Duodenal mucosa (tissue), 2 donors: ENCODE data around the gene MED27.

ENCODE experiments used
- H3K27ac ChIP-seq: one replicate; pipeline ENCODE4 v1.7.0; 2013; ENCODE audit warnings: low read depth, low read length
- H3K27me3 ChIP-seq, 2 donors: one replicate each; pipeline ENCODE4 v1.7.0; 2013; ENCODE audit warnings: low read length in 2 of 2, control low read depth in 1 of 2; ENCODE audit not compliant: insufficient read depth in 2 of 2, control insufficient read depth in 1 of 2
- H3K36me3 ChIP-seq, 2 donors: one replicate each; pipeline ENCODE4 v1.7.0; 2013; ENCODE audit warnings: low read length in 2 of 2, control low read depth in 1 of 2; ENCODE audit not compliant: insufficient read depth in 2 of 2, control insufficient read depth in 1 of 2
- H3K4me1 ChIP-seq, 2 donors: one replicate each; pipeline ENCODE4 v1.7.0; 2013; ENCODE audit warnings: low read length in 2 of 2, control low read depth in 1 of 2; ENCODE audit not compliant: insufficient read depth in 2 of 2, control insufficient read depth in 1 of 2
- H3K4me3 ChIP-seq, 2 donors: one replicate each; pipeline ENCODE4 v1.7.0; 2013; ENCODE audit warnings: low read length in 2 of 2, low read depth in 1 of 2
- H3K9ac ChIP-seq, 2 donors: one replicate each; pipeline ENCODE4 v1.7.0; 2013; ENCODE audit warnings: low read length in 2 of 2, low read depth in 1 of 2
- H3K9me3 ChIP-seq, 2 donors: one replicate each; pipeline ENCODE4 v1.7.0; 2013; ENCODE audit warnings: low read length in 2 of 2, control low read depth in 1 of 2; ENCODE audit not compliant: control insufficient read depth in 1 of 2

Gene MED27

DNA sequence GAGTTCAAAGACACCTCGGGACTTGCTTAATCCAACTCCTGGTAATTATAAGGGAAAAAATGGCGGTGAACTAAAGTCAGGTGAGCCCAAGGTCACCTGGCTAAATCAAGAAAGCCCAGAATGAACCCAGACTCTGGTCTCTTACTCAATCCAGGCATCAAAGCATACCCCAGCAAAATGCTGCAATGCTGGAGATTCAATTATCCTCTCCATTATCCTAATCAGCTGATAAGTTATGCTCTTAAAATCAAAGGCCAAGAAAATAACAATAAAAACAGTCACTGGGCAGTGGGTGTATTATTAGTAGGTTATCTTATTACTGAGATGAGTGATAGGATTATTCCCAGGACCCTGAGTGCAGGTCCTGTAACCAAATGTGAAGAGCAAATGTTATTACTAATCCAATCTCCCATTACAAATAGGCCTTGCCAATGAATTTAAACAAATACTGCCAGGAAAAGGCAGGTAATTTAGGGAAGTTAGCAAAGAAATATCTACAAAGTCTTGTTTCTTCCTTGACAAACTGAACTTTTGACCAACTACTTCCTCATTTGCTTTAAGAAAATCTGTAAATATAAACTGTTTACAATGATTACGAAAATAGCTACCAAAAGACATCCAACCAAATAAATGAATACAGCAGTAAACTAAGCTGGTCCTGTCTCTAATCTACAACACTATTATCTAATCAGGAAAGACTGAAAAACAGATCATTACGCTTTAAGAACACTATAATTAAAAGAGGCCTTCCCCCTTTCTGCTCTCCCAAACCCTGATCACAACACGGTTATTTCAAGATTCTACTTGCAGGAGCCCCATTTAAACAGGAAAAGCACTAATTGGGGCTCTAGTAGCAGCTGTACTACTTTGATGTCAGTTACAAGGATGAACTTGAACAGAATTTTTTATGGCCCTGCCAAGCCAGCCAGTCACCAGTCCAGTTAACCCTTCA is 103.2 kb downstream of the MED27 start:
- no peak overlapping the region for H3K27ac ChIP-seq
- no peaks in the 10 kb centered on the region for H3K36me3 ChIP-seq
- H3K4me3 ChIP-seq = no peak overlapping the region
- H3K9me3 ChIP-seq = no peaks in the 10 kb centered on the region
- H3K9ac ChIP-seq = no peak overlapping the region
- peaks cover 12 to 21% of the 10 kb centered on the region in 2 donors for H3K4me1 ChIP-seq
- no peaks in the 10 kb centered on the region for H3K27me3 ChIP-seq

DNA sequence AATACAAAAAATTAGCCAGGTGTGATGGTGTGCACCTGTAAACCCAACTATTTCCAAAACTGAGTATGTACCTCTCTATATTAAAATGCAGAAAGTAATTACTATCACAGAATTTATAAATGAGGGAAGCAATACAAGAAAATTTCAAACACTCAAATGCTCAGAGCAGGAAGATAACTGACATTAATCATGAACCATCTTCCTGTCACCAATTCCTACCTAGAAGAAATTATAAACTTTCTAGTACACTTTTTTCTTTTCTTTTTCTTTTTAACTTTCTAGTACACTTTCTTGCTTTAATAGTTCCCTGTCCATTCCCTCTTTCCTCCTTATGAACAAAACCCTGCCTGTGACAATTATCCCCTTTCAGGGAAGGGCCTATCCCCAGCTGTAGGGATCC is 106.8 kb downstream of the MED27 start:
- Histone ChIP-seq H3K9me3 (no peaks in the 10 kb centered on the region), H3K9ac (no peak overlapping the region), H3K27ac (no peak overlapping the region), H3K4me3 (no peak overlapping the region), H3K27me3 (no peaks in the 10 kb centered on the region), H3K36me3 (no peaks in the 10 kb centered on the region), H3K4me1 (peaks cover 12 to 21% of the 10 kb centered on the region in 2 donors)

DNA sequence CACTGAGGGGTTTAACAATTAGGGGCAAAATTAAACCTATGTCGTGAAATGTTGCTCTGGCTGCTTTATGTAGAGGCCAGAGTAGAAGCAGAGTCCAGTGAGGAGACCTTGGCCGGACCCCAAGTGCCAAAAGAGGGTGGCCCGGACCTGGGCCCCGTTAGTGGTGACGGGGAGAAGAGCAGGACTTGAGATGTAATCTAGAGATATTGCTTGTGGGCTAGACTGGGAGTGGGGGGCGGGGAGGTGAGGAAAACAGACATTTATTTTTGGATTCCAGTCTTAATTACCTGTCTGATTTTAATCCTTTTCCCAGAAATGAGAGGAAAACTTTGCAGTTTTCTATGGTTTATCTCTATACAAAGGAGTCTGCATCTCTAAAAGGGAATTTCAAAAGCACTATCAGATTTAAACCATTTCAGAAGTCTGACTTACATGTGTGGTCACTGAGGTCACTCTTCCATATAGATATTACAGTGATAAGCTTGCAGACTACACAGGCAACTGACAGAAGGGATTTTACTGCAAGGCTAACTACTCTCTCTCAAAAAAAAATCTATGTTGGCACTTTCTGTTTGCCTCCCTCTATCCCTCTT is 108.1 kb downstream of the MED27 start:
- Histone ChIP-seq H3K4me1 (peaks cover 8 to 13% of the 10 kb centered on the region in 2 donors), H3K9ac (no peak overlapping the region), H3K36me3 (no peaks in the 10 kb centered on the region), H3K9me3 (no peaks in the 10 kb centered on the region), H3K27me3 (no peaks in the 10 kb centered on the region), H3K4me3 (no peak overlapping the region), H3K27ac (no peak overlapping the region)

DNA sequence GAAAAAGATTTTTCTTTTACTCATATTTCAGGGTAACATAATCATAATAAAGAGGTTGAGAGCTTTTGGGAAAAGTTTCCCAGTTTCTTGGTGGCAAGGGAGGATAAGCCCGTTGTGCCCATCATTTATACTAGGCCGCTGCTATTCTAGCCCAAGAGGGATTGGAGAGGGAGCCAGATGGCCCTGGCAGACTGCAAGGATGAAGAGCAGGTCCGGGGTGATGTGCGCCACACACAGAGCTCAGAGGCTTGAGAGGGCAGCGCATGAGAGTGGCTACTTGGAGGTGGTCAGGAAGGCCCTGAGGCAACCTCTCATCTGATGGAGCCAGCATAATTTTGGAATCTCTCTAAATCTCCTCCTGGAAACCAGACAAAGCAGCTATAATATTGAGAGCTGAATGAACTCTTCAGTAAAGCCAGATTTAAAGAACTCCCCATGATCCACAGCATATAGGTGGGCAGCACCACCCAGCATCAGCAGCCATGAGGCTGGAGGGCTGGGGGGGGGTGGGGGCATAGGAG is 110.1 kb downstream of the MED27 start:
- Histone ChIP-seq H3K27ac (no peak overlapping the region), H3K4me1 (no peaks in the 10 kb centered on the region), H3K36me3 (no peaks in the 10 kb centered on the region), H3K9ac (no peak overlapping the region), H3K27me3 (no peaks in the 10 kb centered on the region), H3K9me3 (no peaks in the 10 kb centered on the region), H3K4me3 (no peak overlapping the region)

DNA sequence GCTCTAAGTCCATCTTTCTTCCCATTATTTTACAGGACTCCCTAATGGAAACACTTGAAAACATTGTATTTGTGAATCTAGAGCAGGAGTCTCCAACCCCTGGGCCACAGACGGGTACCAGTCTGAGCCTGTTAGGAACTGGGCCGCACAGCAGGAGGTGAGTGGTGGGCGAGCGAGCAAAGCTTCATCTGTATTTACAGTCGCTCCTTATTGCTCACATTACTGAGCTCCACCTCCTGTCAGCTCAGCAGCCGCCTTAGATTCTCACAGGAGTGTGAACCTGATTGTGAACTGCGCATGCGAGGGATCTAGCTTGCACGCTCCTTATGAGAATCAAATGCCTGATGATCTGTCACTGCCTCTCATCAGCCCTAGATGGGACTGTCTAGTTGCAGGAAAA is 111.0 kb downstream of the MED27 start:
- no peaks in the 10 kb centered on the region for H3K4me1 ChIP-seq
- no peak overlapping the region for H3K4me3 ChIP-seq
- no peak overlapping the region for H3K27ac ChIP-seq
- no peak overlapping the region for H3K9ac ChIP-seq
- H3K36me3 ChIP-seq = no peaks in the 10 kb centered on the region
- H3K9me3 ChIP-seq = no peaks in the 10 kb centered on the region
- H3K27me3 ChIP-seq = no peaks in the 10 kb centered on the region

DNA sequence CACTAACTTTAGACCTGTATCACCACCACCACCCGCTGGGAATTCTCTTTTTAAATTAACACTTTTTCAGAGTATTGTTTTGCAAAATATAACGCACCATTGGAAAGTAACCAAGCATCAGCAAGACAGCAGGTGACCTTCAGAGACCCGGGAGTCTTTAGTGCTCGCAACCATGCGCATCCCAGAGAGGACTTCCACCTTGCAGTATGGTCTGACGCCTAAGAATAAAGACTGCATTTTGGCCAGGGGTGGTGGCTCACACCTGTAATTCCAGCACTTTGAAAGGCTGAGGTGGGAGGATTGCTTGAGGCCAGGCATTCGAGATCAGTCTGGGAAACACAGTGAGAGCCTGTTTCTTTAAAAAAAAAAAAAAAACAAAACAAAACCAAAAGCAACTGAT is 113.8 kb downstream of the MED27 start:
- Histone ChIP-seq H3K27ac (no peak overlapping the region), H3K36me3 (no peaks in the 10 kb centered on the region), H3K9ac (no peak overlapping the region), H3K4me3 (no peak overlapping the region), H3K27me3 (no peaks in the 10 kb centered on the region), H3K4me1 (no peaks in the 10 kb centered on the region), H3K9me3 (no peaks in the 10 kb centered on the region)

DNA sequence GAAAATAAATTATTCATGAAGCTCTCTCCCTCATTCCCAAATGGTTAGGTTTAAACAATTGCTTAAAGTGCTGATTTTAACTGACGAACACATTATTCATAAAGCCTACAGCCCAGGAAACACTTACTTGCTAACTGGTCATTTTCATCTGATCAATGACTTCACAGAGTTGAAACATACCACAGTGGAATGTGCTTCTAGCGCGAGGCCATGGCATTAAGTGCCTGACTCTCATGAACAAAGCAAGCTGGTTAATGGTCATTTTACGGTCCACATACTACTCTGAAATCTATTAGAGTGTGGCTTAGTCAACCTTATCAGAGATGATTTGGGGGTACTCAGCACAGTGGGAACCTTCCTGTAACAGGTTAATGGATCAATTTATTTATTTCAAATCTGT is 114.6 kb downstream of the MED27 start:
- no peak overlapping the region for H3K4me3 ChIP-seq
- H3K27ac ChIP-seq = no peak overlapping the region
- no peaks in the 10 kb centered on the region for H3K9me3 ChIP-seq
- H3K36me3 ChIP-seq = no peaks in the 10 kb centered on the region
- H3K4me1 ChIP-seq = no peaks in the 10 kb centered on the region
- no peak overlapping the region for H3K9ac ChIP-seq
- no peaks in the 10 kb centered on the region for H3K27me3 ChIP-seq

DNA sequence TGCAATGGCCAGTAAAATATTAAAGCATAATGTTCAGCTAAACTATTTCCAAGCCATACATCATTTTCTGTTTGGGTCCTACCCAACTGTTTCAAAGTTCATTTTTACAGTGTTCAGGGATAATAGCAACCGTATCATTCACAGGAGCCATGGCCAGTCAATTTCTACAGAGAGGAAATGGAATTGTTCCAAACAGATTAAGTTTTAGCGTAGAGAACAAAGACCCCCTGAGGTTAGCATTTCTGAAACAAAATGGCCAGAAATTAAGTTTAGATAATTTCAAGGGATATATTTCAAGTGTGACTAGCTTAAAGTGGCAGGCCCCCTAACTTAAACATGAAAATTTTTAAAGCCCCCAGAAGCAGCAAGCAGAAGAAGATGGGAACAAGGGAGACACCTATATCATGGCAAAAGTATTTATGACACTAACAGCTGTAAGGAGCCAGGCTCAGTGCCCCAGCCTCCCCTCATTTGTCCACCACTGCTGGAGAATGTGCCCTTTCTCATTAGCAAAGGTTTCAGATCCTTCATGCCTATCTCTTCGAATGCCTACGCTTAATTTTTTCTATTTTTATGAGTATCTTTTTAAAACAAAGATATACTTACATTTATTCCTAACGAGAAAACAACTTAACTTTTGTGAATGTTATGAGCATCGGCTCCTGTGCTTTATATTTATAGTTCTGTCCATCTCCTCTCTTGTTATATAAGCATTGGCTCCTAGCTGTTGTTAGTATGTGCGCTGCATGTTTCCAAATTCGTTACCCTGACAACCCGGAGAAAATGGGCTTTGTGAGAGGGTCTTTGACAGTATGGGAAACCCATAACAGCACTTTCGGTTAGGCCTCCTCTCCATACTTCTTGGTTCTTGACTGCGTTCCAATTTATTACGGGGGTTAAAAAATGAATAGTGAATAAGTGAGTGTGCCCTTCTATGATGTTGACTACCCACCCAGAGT is 116.3 kb downstream of the MED27 start:
- no peak overlapping the region for H3K9ac ChIP-seq
- H3K4me1 ChIP-seq = no peaks in the 10 kb centered on the region
- H3K27me3 ChIP-seq = no peaks in the 10 kb centered on the region
- no peaks in the 10 kb centered on the region for H3K9me3 ChIP-seq
- H3K27ac ChIP-seq = no peak overlapping the region
- H3K36me3 ChIP-seq = no peaks in the 10 kb centered on the region
- no peak overlapping the region for H3K4me3 ChIP-seq

DNA sequence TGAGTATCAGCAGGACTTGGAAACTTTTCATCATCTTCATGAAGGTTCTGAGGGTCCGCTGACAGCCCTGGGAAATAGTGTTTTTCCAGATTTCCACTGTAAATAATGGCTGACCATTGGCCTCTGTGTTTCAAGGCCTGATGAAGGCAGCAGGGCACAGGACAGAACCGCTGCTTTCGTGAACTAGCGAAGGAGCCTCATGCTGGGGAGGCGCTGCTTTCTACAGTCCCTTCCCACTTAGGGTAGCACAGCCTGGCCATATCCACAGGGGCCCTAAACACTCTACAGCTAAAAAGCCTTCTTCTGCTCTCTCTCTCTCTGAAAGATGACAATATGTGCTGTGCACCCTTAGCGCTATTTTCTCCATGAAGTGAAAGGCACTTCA is 118.2 kb downstream of the MED27 start:
- Histone ChIP-seq H3K4me1 (no peaks in the 10 kb centered on the region), H3K9ac (no peak overlapping the region), H3K4me3 (no peak overlapping the region), H3K36me3 (no peaks in the 10 kb centered on the region), H3K27me3 (no peaks in the 10 kb centered on the region), H3K9me3 (no peaks in the 10 kb centered on the region), H3K27ac (no peak overlapping the region)
